ENCODE measurements around the gene FGF10. TPM values are rescaled to one million over a fixed set of nuclear protein-coding genes. Genes with fewer than 3 reads are reported as not detected.

FGF10 gene
- total RNA-seq, 4 donors from 2014 or later: 0.09 to 5.0 (median 1.4) TPM; not detected in 1

DNA sequence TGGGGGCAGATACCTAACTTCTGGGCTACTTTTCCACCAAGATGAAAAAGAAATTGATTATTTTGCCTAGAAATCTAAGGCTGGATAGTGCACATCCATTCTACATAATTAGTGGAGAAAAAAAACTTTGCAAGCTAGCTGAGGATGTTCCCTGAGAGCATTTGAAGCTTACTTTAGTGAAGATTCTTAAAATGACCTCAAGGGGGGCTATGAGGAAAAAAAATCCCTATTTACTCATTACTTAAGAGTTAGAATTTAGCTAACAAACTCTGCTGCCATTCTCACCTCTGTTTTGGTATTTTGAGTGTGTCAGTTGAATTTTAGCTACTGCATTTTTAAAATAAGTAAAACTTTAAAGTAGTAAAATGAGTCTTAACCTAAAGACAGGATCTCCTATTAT lies 9.2 kb upstream of the FGF10 start:
- H3K36me3 ChIP-seq: no peaks in the 10 kb centered on the region
- H3K4me3 ChIP-seq: no peak overlapping the region
- no peaks in the 10 kb centered on the region for H3K9me3 ChIP-seq
- TF ChIP-seq POLR2A (IDR thresholded peaks at IDR 0.05): no peak
- TF ChIP-seq, protein P1, sequence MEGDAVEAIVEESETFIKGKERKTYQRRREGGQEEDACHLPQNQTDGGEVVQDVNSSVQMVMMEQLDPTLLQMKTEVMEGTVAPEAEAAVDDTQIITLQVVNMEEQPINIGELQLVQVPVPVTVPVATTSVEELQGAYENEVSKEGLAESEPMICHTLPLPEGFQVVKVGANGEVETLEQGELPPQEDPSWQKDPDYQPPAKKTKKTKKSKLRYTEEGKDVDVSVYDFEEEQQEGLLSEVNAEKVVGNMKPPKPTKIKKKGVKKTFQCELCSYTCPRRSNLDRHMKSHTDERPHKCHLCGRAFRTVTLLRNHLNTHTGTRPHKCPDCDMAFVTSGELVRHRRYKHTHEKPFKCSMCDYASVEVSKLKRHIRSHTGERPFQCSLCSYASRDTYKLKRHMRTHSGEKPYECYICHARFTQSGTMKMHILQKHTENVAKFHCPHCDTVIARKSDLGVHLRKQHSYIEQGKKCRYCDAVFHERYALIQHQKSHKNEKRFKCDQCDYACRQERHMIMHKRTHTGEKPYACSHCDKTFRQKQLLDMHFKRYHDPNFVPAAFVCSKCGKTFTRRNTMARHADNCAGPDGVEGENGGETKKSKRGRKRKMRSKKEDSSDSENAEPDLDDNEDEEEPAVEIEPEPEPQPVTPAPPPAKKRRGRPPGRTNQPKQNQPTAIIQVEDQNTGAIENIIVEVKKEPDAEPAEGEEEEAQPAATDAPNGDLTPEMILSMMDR (IDR thresholded peaks at IDR 0.05): no peak
- no peaks in the 10 kb centered on the region for H3K4me1 ChIP-seq
- no peak overlapping the region for H3K27ac ChIP-seq
- no peaks in the 10 kb centered on the region for H3K27me3 ChIP-seq
- intact Hi-C loops (cut with DNase I): no loop called here
- no peak for DNase-seq

DNA sequence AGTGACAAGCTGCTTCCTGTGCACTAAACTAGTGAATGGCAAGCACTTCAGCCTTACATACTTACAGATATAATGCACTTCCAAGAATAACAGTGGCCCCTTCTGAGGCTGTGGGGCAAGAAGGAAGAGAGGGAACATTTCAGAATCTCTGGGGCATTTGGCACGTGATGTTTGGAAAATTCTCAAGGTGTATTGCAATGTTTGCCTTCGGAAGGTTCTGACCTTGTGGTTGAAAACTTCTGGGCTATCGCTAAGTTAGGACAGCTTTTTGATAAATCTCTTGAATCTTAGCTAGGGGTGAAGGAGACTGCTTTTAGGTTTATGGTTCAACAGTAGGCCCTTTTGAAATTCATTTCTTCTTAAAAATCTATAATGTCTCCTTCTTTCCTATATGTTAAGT lies 7.1 kb upstream of the FGF10 start:
- intact Hi-C loops (cut with DNase I): no loop called here
- H3K9me3 ChIP-seq: no peaks in the 10 kb centered on the region
- no peak overlapping the region for H3K27ac ChIP-seq
- 74 to 78% methylated on average over 3 of the region's 3 CpGs for WGBS, 2 donors
- H3K27me3 ChIP-seq: no peaks in the 10 kb centered on the region
- H3K36me3 ChIP-seq: no peaks in the 10 kb centered on the region
- TF ChIP-seq, protein P1 (IDR thresholded peaks at IDR 0.05): no peak
- TF ChIP-seq POLR2A (IDR thresholded peaks at IDR 0.05): no peak
- DNase-seq: no peak
- no peak overlapping the region for H3K4me3 ChIP-seq
- no peaks in the 10 kb centered on the region for H3K4me1 ChIP-seq

DNA sequence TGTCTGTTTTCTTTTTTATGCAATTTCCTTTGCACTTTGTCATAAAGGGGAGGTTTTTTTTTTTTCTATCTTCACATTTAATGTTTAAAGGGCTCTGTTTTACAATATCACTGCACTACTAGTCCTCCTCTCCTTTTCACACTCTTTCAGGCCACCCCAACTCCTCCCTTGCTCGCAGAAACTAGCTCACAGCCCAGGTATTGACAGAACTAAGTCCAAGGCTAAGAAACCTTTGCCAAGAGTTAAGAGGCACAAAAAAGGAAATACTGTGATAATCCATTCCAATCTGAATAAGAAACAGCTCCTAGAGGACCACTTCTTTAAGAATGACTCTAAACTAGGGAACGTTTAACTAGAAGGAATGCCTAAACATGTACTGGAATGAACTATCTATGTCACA lies 1.1 kb upstream of the FGF10 start:
- peaks cover 0 to 20% (median 2%) of the 10 kb centered on the region in 3 donors for H3K4me1 ChIP-seq
- H3K27me3 ChIP-seq: peaks cover 0 to 44% (median 2%) of the 10 kb centered on the region in 4 donors
- H3K4me3 ChIP-seq: peak overlapping the region in 1 of 4 donors; percentile 63
- TF ChIP-seq POLR2A (IDR thresholded peaks at IDR 0.05): no peak
- 11 to 37% methylated on average over 2 of the region's 2 CpGs for WGBS, 2 donors
- H3K27ac ChIP-seq: no peak overlapping the region
- DNase-seq: no peak
- no peaks in the 10 kb centered on the region for H3K36me3 ChIP-seq
- intact Hi-C loops (cut with DNase I): no loop called here
- no peaks in the 10 kb centered on the region for H3K9me3 ChIP-seq

DNA sequence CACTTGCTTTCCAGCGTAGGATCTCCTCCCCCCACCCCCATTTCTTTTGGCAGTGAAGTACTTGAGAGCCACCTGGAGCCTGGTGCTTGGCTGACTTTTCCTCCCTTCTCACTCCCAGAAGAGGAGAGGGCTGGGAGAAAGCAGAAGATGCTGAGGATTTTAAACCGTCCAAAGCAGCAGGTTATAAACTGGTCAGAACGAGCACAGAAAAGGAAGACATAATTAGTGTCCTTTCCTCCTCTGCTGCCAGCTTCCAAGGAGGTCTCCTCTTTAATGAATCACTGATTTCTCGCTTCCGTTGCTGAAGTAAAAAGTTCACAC lies 563 bp upstream of the FGF10 start:
- Histone ChIP-seq H3K9me3 (no peaks in the 10 kb centered on the region), H3K27me3 (peaks cover 0 to 44% (median 2%) of the 10 kb centered on the region in 4 donors), H3K36me3 (no peaks in the 10 kb centered on the region), H3K4me3 (peak overlapping the region; percentile 9 to 63 (median 44)), H3K4me1 (peaks cover 0 to 20% (median 2%) of the 10 kb centered on the region in 3 donors), H3K27ac (peak overlapping the region in 2 of 4 donors; percentile 77 to 86)
- 6 to 13% methylated on average over 4 to 5 of the region's 5 CpGs for WGBS, 2 donors
- intact Hi-C loops (cut with DNase I): no loop called here
- TF ChIP-seq POLR2A (IDR thresholded peaks at IDR 0.05): no peak
- TF ChIP-seq, protein P1 (IDR thresholded peaks at IDR 0.05): no peak
- DNase-seq: no peak

DNA sequence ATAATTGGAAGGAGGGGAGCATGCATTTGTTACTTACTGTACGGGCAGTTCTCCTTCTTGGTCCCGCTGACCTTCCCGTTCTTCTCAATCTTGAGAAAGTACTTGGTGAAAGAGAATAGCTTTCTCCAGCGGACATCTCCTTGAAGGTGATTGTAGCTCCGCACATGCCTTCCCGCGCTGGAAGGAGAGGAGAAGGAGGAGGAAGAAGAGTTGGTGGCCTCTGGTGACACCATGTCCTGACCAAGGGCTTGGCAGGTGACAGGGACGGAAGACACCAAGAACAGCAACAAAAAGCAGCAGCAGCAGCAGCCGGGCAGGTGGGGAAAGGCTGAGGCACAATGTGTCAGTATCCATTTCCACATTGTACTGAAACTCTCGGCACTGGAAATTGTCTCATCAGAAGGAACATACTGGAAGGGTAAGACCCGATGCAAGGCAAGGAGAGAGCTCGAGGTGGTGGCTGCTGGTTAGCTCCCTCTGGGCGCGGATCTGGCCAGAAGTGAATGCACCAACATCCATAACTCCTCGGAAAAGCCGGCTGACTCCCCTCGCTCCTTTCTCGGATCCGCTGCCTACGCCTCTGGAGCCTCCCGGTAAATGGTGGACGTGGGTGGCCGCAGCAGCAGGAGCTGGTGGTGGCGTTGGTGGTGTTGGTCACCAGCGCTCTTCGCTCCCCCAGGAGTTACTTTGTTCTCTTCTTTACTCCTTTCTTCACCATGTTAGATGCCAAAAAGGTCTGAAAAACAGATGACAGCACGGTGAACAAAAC lies 715 bp downstream of the FGF10 start:
- Histone ChIP-seq H3K27ac (peak overlapping the region in 3 of 4 donors; percentile 65 to 86 (median 77)), H3K4me1 (peaks cover 0 to 20% (median 2%) of the 10 kb centered on the region in 3 donors), H3K9me3 (no peaks in the 10 kb centered on the region), H3K27me3 (peaks cover 0 to 44% (median 2%) of the 10 kb centered on the region in 4 donors), H3K36me3 (no peaks in the 10 kb centered on the region), H3K4me3 (peak overlapping the region; percentile 9 to 63 (median 44))
- DNase-seq: no peak
- TF ChIP-seq, protein P1 (IDR thresholded peaks at IDR 0.05): no peak
- TF ChIP-seq POLR2A (IDR thresholded peaks at IDR 0.05): no peak
- WGBS, 2 donors: 3 to 12% methylated on average over 18 to 22 of the region's 27 CpGs
- intact Hi-C loops (cut with DNase I): no loop called here
